ENCODE measurements around the gene KRTAP10-2.

The KRTAP10-2 gene

GRCh38 chr21:44508426-44508710, 42.9 kb downstream of the KRTAP10-2 start:
- TF ChIP-seq TAF1 (IDR thresholded peaks at IDR 0.05; ENCODE audit: borderline replicate concordance, insufficient read depth, low read length) (no peak), POLR2AphosphoS5 (IDR thresholded peaks at IDR 0.05; ENCODE audit: low read depth, low read length) (no peak), FOXP2 (optimal IDR thresholded peaks at IDR 0.05; ENCODE audit: borderline replicate concordance, extremely low read depth, extremely low read length, insufficient read depth) (no peak), REST (IDR thresholded peaks at IDR 0.05; ENCODE audit: insufficient read depth in 1 of 2, low read depth in 2 of 2, low read length in 2 of 2) (no peak), SIN3A (IDR thresholded peaks at IDR 0.05; ENCODE audit: borderline replicate concordance, insufficient read depth, low read length) (no peak)

- TF ChIP-seq FOXP2 (optimal IDR thresholded peaks at IDR 0.05; ENCODE audit: borderline replicate concordance, extremely low read depth, extremely low read length, insufficient read depth) (no peak), SIN3A (IDR thresholded peaks at IDR 0.05; ENCODE audit: borderline replicate concordance, insufficient read depth, low read length) (no peak), POLR2AphosphoS5 (IDR thresholded peaks at IDR 0.05; ENCODE audit: low read depth, low read length) (no peak), TAF1 (IDR thresholded peaks at IDR 0.05; ENCODE audit: borderline replicate concordance, insufficient read depth, low read length) (no peak), REST (IDR thresholded peaks at IDR 0.05; ENCODE audit: insufficient read depth in 1 of 2, low read depth in 2 of 2, low read length in 2 of 2) (no peak)
Observed at GRCh38 chr21:44507673-44508425, 43.5 kb downstream of the KRTAP10-2 start.

GRCh38 chr21:44506279-44507255, 44.7 kb downstream of the KRTAP10-2 start:
- no peak for TF ChIP-seq REST (IDR thresholded peaks at IDR 0.05; ENCODE audit: insufficient read depth in 1 of 2, low read depth in 2 of 2, low read length in 2 of 2)
- TF ChIP-seq POLR2AphosphoS5 (IDR thresholded peaks at IDR 0.05; ENCODE audit: low read depth, low read length) = no peak
- TF ChIP-seq SIN3A (IDR thresholded peaks at IDR 0.05; ENCODE audit: borderline replicate concordance, insufficient read depth, low read length) = no peak
- no peak for TF ChIP-seq FOXP2 (optimal IDR thresholded peaks at IDR 0.05; ENCODE audit: borderline replicate concordance, extremely low read depth, extremely low read length, insufficient read depth)
- TF ChIP-seq TAF1 (IDR thresholded peaks at IDR 0.05; ENCODE audit: borderline replicate concordance, insufficient read depth, low read length) = no peak

GRCh38 chr21:44505673-44506278, 45.5 kb downstream of the KRTAP10-2 start:
- no peak for TF ChIP-seq SIN3A (IDR thresholded peaks at IDR 0.05; ENCODE audit: borderline replicate concordance, insufficient read depth, low read length)
- no peak for TF ChIP-seq TAF1 (IDR thresholded peaks at IDR 0.05; ENCODE audit: borderline replicate concordance, insufficient read depth, low read length)
- no peak for TF ChIP-seq FOXP2 (optimal IDR thresholded peaks at IDR 0.05; ENCODE audit: borderline replicate concordance, extremely low read depth, extremely low read length, insufficient read depth)
- TF ChIP-seq POLR2AphosphoS5 (IDR thresholded peaks at IDR 0.05; ENCODE audit: low read depth, low read length) = no peak
- TF ChIP-seq REST (IDR thresholded peaks at IDR 0.05; ENCODE audit: insufficient read depth in 1 of 2, low read depth in 2 of 2, low read length in 2 of 2) = no peak

Data from PFSK-1 (cell line).